ENCODE measurements around the gene KCNJ3.

DNA sequence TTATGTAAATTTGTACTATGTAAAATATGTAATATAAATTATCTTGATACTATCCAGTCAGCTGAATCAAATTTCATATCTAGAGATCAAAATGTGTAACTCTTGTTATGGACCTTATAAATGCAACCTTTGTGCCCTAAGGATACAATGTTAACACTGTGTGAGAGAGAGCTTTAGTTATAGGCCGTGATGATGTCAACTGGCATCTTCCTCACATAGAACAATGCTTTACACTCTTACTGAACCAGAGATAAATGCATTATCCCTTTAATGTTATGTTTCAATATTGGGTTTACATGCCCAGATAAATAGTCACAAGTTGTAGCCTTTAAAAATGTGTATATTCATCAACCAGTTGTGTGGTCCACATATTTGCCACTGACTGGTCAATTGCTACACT, 115.1 kb downstream of the KCNJ3 start:
- TF ChIP-seq POLR2A (IDR thresholded peaks at IDR 0.05; ENCODE audit: borderline replicate concordance, extremely low read depth, insufficient read depth, insufficient read length) (no peak), RAD21 (IDR thresholded peaks at IDR 0.05; ENCODE audit: low read depth) (no peak), ZNF274 (IDR thresholded peaks at IDR 0.05; ENCODE audit: low read depth, low read length) (no peak), FOSL1 (IDR thresholded peaks at IDR 0.05; ENCODE audit: low read depth) (no peak), ZFX (IDR thresholded peaks at IDR 0.05) (no peak), SP1 (IDR thresholded peaks at IDR 0.05; ENCODE audit: low read depth) (no peak), JUND (IDR thresholded peaks at IDR 0.05) (no peak), POLR2AphosphoS5 (IDR thresholded peaks at IDR 0.05; ENCODE audit: low read depth, low read length) (no peak), EZH2 (IDR thresholded peaks at IDR 0.05) (no peak)
- TF ChIP-seq, protein P1, sequence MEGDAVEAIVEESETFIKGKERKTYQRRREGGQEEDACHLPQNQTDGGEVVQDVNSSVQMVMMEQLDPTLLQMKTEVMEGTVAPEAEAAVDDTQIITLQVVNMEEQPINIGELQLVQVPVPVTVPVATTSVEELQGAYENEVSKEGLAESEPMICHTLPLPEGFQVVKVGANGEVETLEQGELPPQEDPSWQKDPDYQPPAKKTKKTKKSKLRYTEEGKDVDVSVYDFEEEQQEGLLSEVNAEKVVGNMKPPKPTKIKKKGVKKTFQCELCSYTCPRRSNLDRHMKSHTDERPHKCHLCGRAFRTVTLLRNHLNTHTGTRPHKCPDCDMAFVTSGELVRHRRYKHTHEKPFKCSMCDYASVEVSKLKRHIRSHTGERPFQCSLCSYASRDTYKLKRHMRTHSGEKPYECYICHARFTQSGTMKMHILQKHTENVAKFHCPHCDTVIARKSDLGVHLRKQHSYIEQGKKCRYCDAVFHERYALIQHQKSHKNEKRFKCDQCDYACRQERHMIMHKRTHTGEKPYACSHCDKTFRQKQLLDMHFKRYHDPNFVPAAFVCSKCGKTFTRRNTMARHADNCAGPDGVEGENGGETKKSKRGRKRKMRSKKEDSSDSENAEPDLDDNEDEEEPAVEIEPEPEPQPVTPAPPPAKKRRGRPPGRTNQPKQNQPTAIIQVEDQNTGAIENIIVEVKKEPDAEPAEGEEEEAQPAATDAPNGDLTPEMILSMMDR (IDR thresholded peaks at IDR 0.05 in 2 of 3, conservative IDR thresholded peaks at IDR 0.05 in 1 of 3; ENCODE audit: borderline replicate concordance in 1 of 3, insufficient read depth in 1 of 3, low read depth in 2 of 3, low read length in 2 of 3), result no peak
- TF ChIP-seq, protein P2, sequence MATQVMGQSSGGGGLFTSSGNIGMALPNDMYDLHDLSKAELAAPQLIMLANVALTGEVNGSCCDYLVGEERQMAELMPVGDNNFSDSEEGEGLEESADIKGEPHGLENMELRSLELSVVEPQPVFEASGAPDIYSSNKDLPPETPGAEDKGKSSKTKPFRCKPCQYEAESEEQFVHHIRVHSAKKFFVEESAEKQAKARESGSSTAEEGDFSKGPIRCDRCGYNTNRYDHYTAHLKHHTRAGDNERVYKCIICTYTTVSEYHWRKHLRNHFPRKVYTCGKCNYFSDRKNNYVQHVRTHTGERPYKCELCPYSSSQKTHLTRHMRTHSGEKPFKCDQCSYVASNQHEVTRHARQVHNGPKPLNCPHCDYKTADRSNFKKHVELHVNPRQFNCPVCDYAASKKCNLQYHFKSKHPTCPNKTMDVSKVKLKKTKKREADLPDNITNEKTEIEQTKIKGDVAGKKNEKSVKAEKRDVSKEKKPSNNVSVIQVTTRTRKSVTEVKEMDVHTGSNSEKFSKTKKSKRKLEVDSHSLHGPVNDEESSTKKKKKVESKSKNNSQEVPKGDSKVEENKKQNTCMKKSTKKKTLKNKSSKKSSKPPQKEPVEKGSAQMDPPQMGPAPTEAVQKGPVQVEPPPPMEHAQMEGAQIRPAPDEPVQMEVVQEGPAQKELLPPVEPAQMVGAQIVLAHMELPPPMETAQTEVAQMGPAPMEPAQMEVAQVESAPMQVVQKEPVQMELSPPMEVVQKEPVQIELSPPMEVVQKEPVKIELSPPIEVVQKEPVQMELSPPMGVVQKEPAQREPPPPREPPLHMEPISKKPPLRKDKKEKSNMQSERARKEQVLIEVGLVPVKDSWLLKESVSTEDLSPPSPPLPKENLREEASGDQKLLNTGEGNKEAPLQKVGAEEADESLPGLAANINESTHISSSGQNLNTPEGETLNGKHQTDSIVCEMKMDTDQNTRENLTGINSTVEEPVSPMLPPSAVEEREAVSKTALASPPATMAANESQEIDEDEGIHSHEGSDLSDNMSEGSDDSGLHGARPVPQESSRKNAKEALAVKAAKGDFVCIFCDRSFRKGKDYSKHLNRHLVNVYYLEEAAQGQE (IDR thresholded peaks at IDR 0.05; ENCODE audit: low read depth), result no peak
